H1 (cell line): ENCODE data around the gene EIPR1. TPM values are rescaled to one million over a fixed set of nuclear protein-coding genes. Genes with fewer than 3 reads are reported as not detected.

Source experiments
- CTCF ChIA-PET: fragments of 300-600 bp; sonication (Branson Sonifier 250); formaldehyde crosslinking; loops from one replicate; lab custom pipeline; 2021; ENCODE audit not compliant: partially characterized antibody; lab: Charles Lee
- POLR2A ChIA-PET: fragments of 300-600 bp; sonication (Branson Sonifier 250); formaldehyde crosslinking; loops from one replicate; lab custom pipeline; 2021; ENCODE audit warnings: inconsistent platforms; ENCODE audit not compliant: partially characterized antibody; lab: Charles Lee
- DNase-seq, 2 experiments: peaks; one replicate each; pipeline versions ENCODE4 v3.0.0 to v3.0.0-alpha.2; 2010 to 2022; ENCODE audit warnings: low spot score in 2 of 2, low read depth in 1 of 2, mixed read lengths in 1 of 2
- FAIRE-seq: peaks from 2 replicates; lab custom pipeline; 2011; peaks lifted over from hg19 to GRCh38; lab: Jason Lieb, UNC
- H2AFZ ChIP-seq: 2 replicates; pipeline ENCODE4 v1.8.1; 2012; ENCODE audit warnings: low read length, inconsistent platforms
- H2AK5ac ChIP-seq: 2 replicates; pipeline ENCODE4 v1.6.1; 2013; ENCODE audit warnings: low read depth, low read length
- H2BK120ac ChIP-seq: replicated peaks from 2 replicates; pipeline ENCODE3; 2013; ENCODE audit warnings: low read depth, low read length, inconsistent platforms
- H2BK12ac ChIP-seq: 2 replicates; pipeline ENCODE4 v1.6.1; 2013; ENCODE audit warnings: low read depth, low read length
- H2BK15ac ChIP-seq: 2 replicates; pipeline ENCODE4 v1.6.1; 2013; ENCODE audit warnings: low read length
- H2BK20ac ChIP-seq: 2 replicates; pipeline ENCODE4 v1.6.1; 2013; ENCODE audit warnings: low read length
- H2BK5ac ChIP-seq: 2 replicates; pipeline ENCODE4 v1.6.1; 2013; ENCODE audit warnings: low read depth, low read length
- H3K14ac ChIP-seq: 2 replicates; pipeline ENCODE4 v1.6.1; 2013; ENCODE audit warnings: inconsistent platforms; ENCODE audit not compliant: insufficient read length
- H3K18ac ChIP-seq: 2 replicates; pipeline ENCODE4 v1.6.1; 2013; ENCODE audit warnings: low read length; ENCODE audit errors: extremely low read depth
- H3K23ac ChIP-seq: 2 replicates; pipeline ENCODE4 v1.6.1; 2013; ENCODE audit warnings: inconsistent platforms; ENCODE audit not compliant: insufficient read length
- H3K23me2 ChIP-seq: 2 replicates; pipeline ENCODE4 v1.6.1; 2013; ENCODE audit warnings: low read depth, low read length
- H3K27ac ChIP-seq: 2 replicates; pipeline ENCODE4 v1.6.1; 2011; ENCODE audit warnings: low read depth, low read length, inconsistent platforms
- H3K27me3 ChIP-seq, 4 experiments: replicated peaks in 1 of 4; 1 replicate in 1 of 4; 2 replicates in 3 of 4; pipeline versions ENCODE4 v1.6.1 to v1.8.1; 2011 to 2013; ENCODE audit warnings: low read length in 3 of 4, mild to moderate bottlenecking in 3 of 4, inconsistent platforms in 2 of 4, mixed read lengths in 2 of 4, moderate library complexity in 1 of 4; ENCODE audit not compliant: control insufficient read depth in 3 of 4, insufficient read depth in 3 of 4; ENCODE audit errors: extremely low read depth in 1 of 4
- H3K36me3 ChIP-seq, 4 experiments: 2 replicates each; pipeline versions ENCODE4 v1.6.1 to v1.8.1; 2011 to 2013; ENCODE audit warnings: mild to moderate bottlenecking in 4 of 4, low read length in 3 of 4, moderate library complexity in 2 of 4, control low read depth in 1 of 4, inconsistent platforms in 1 of 4; ENCODE audit not compliant: insufficient read depth in 4 of 4, control insufficient read depth in 2 of 4
- H3K4ac ChIP-seq: replicated peaks from 2 replicates; pipeline ENCODE3; 2013; ENCODE audit warnings: low read length, low read depth, mixed read lengths, inconsistent platforms; ENCODE audit not compliant: insufficient read length
- H3K4me1 ChIP-seq, 4 experiments: replicated peaks in 1 of 4; 1 replicate in 1 of 4; 2 replicates in 3 of 4; pipeline versions ENCODE4 v1.6.1 to v1.8.1; 2011 to 2013; ENCODE audit warnings: low read length in 3 of 4, inconsistent platforms in 2 of 4, mixed read lengths in 1 of 4; ENCODE audit not compliant: insufficient read depth in 4 of 4, control insufficient read depth in 3 of 4
- H3K4me2 ChIP-seq, 2 experiments: 2 replicates each; pipeline versions ENCODE4 v1.6.1 to v1.8.1; 2011 to 2013; ENCODE audit warnings: low read depth in 2 of 2, low read length in 2 of 2, control low read depth in 1 of 2, inconsistent platforms in 1 of 2, mild to moderate bottlenecking in 1 of 2; ENCODE audit not compliant: insufficient read depth in 1 of 2
- H3K4me3 ChIP-seq, 4 experiments: fragments of 200-600, 300-600 bp in 1 of 4; sonication (generic), shearing (Covaris generic), sonication (Bioruptor Twin) in 1 of 4; 2 replicates each; pipeline versions ENCODE4 v1.5.1 to v1.8.1; 2011 to 2016; ENCODE audit warnings: low read length in 4 of 4, low read depth in 3 of 4, control low read depth in 2 of 4, inconsistent platforms in 2 of 4, mild to moderate bottlenecking in 2 of 4, mixed read lengths in 1 of 4, moderate library complexity in 1 of 4; ENCODE audit not compliant: insufficient read depth in 2 of 4; ENCODE audit errors: extremely low read depth in 1 of 4
- H3K56ac ChIP-seq: replicated peaks from 2 replicates; pipeline ENCODE3; 2013; ENCODE audit warnings: low read depth, mild to moderate bottlenecking, mixed read lengths, low read length, inconsistent platforms; ENCODE audit not compliant: insufficient read length
- H3K79me1 ChIP-seq: 2 replicates; pipeline ENCODE4 v1.6.1; 2013; ENCODE audit warnings: low read depth, low read length, control low read depth
- H3K79me2 ChIP-seq, 2 experiments: 2 replicates each; pipeline versions ENCODE4 v1.6.1 to v1.8.1; 2012 to 2013; ENCODE audit warnings: low read length in 2 of 2, mild to moderate bottlenecking in 2 of 2, inconsistent platforms in 1 of 2; ENCODE audit not compliant: insufficient read depth in 2 of 2, control insufficient read depth in 1 of 2
- H3K9ac ChIP-seq, 4 experiments: replicated peaks in 1 of 4; 1 replicate in 1 of 4; 2 replicates in 3 of 4; pipeline versions ENCODE4 v1.6.1 to v1.8.1; 2011 to 2013; ENCODE audit warnings: low read depth in 3 of 4, low read length in 3 of 4, control low read depth in 2 of 4, mild to moderate bottlenecking in 2 of 4, moderate library complexity in 2 of 4, inconsistent platforms in 1 of 4; ENCODE audit errors: extremely low read depth in 1 of 4
- H3K9me3 ChIP-seq, 2 experiments: 2 replicates each; pipeline versions ENCODE4 v1.6.1 to v1.8.1; 2012 to 2013; ENCODE audit warnings: mild to moderate bottlenecking in 2 of 2, moderate library complexity in 2 of 2, control low read depth in 1 of 2, inconsistent platforms in 1 of 2, low read depth in 1 of 2, low read length in 1 of 2, mixed read lengths in 1 of 2; ENCODE audit not compliant: insufficient read depth in 2 of 2
- H4K20me1 ChIP-seq, 2 experiments: replicated peaks in 1 of 2; 2 replicates each; pipeline versions ENCODE3 to v1.8.1; 2011 to 2013; ENCODE audit warnings: inconsistent platforms in 2 of 2, low read length in 2 of 2, mild to moderate bottlenecking in 1 of 2; ENCODE audit not compliant: insufficient read depth in 2 of 2, control insufficient read depth in 1 of 2
- H4K5ac ChIP-seq: 2 replicates; pipeline ENCODE4 v1.6.1; 2013; ENCODE audit warnings: low read length, low read depth, mixed read lengths, inconsistent platforms; ENCODE audit not compliant: insufficient read length
- H4K8ac ChIP-seq: 2 replicates; pipeline ENCODE4 v1.8.0; 2013; ENCODE audit warnings: mild to moderate bottlenecking, moderate library complexity, low read length, inconsistent platforms; ENCODE audit not compliant: insufficient read depth; ENCODE audit errors: extremely low read depth
- H4K91ac ChIP-seq: replicated peaks from 2 replicates; pipeline ENCODE3; 2013; ENCODE audit warnings: low read length, mixed read lengths, inconsistent platforms; ENCODE audit not compliant: insufficient read length
- CBX5 ChIP-seq: fragments of 300-800, 300-1000 bp; sonication (generic); IDR thresholded peaks from 2 replicates; pipeline ENCODE4 v1.7.1; 2016; ENCODE audit warnings: antibody characterized with exemption, low read length, low read depth
- MAFK ChIP-seq: IDR thresholded peaks from 2 replicates; pipeline ENCODE4 v1.6.1; 2012; ENCODE audit warnings: low read depth, mild to moderate bottlenecking, improper control_type of control experiment, low read length
- TBP ChIP-seq: IDR thresholded peaks from 2 replicates; pipeline ENCODE4 v1.6.1; 2011; ENCODE audit warnings: low read depth, low read length, improper control_type of control experiment
- TEAD4 ChIP-seq: IDR thresholded peaks from 2 replicates; pipeline ENCODE4 v1.6.1; 2012; ENCODE audit warnings: low read depth, low read length, inconsistent platforms, mixed read lengths
- WGBS, 2 experiments: shearing (Covaris generic) in 1 of 2; methylation state at CpG; one replicate each; pipeline versions ENCODE4 v1.1.6 to v1.1.7; 2013 to 2015; ENCODE audit warnings: low lambda C conversion rate in 2 of 2, mixed read lengths in 2 of 2, inconsistent platforms in 1 of 2, low coverage in 1 of 2, missing lambda C conversion rate in 1 of 2; ENCODE audit not compliant: insufficient replicate concordance in 2 of 2, insufficient coverage in 1 of 2, insufficient read length in 1 of 2; ENCODE audit errors: extremely low coverage in 1 of 2, missing lambda C conversion rate in 1 of 2; 5-methylcytosine and 5-hydroxymethylcytosine counted together
- polyA plus RNA-seq, 7 experiments: library from polyadenylated mRNA; depleted of rRNA in 3 of 7; stranded (reverse) in 5 of 7; unstranded in 2 of 7; fragments of >200 nt in 5 of 7; fragments of 200-250 nt in 2 of 7; gene quantifications; 1 replicate in 5 of 7; 2 replicates in 1 of 7; 4 replicates in 1 of 7; pipeline versions ENCODE4 v1.2.1 to v1.2.3, GENCODE V29; 2011 to 2013; ENCODE audit warnings: missing spikeins in 2 of 7, mixed read lengths in 2 of 7
- total RNA-seq: library from RNA; stranded (reverse); fragmentation: NEBNext Ultra II Directional; extraction: Animal tissue kit (Norgen Biotek cat#: 25700); gene quantifications from 2 replicates; pipeline ENCODE4 v1.2.1, GENCODE V29; 2021

EIPR1 gene
- total and polyA plus RNA-seq, 2 of the 8 experiments (the other 6 are each of a cell fraction or from before 2014, with no cell fraction given), result 26.3 to 56.4 TPM

DNA sequence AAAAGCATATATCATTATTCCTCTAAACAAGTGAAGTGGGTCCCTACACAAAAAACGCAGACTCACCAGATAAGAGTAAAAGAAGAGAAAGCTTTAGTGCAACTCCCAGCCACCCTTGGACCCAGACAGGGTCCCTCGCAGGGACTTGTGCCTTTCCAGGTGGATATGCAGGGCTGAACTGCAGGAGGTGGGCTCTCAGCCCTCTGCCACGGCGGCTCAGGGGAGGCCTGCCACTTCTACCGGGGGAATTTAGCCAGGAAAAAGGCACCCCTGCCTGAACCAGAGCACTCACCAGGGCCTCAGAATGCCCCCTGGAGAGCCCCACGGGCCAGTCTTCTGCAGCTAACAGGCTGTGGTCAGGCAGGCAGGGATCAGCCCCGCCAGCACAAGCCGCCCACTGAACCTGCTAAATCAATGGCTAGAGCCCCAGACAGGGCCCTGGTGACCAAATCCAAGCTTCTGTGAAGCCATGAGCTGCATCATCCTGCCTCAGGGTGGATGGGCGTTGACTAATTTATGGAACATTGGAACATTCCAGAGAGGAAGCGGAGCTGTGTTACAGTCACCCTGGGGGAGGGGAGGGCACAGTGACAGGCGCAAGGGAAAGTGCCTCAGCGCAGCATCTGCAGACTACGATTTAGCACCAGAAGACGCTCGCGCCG lies 209.3 kb downstream of the EIPR1 start:
- no peaks in the 10 kb centered on the region for H3K23me2 ChIP-seq
- H3K56ac ChIP-seq, result no peak overlapping the region
- H2BK15ac ChIP-seq, result no peak overlapping the region
- FAIRE-seq (no peak), DNase-seq (no peak)
- no peak overlapping the region for H3K23ac ChIP-seq
- H3K79me2 ChIP-seq, result no peaks in the 10 kb centered on the region
- H3K4me1 ChIP-seq, result peaks cover 0 to 10% (median 7%) of the 10 kb centered on the region in 4 experiments; a peak in 4 of 7 replicates
- peak overlapping the region in 1 of 2 experiments; percentile 30; a peak in 1 of 4 replicates for H3K4me2 ChIP-seq
- H3K9ac ChIP-seq, result no peak overlapping the region
- H3K79me1 ChIP-seq, result no peaks in the 10 kb centered on the region
- no peak overlapping the region for H2AFZ ChIP-seq
- no peak overlapping the region for H2AK5ac ChIP-seq
- H3K18ac ChIP-seq, result peak overlapping the region; percentile 85; the same call in 1 of the 2 replicates
- no peak overlapping the region for H4K8ac ChIP-seq
- H2BK12ac ChIP-seq, result no peak overlapping the region
- ChIA-PET POLR2A (interaction anchor here (1.2 to 1.7 kb wide), 3 partner anchors 9 to 50 kb away, joined by 3 to 4 read pairs (median 4); no protein-coding TSS in a partner anchor), CTCF (interaction anchor here (0.6 to 4.7 kb wide), 4 partner anchors 10 to 257 kb away, joined by 3 to 32 read pairs (median 4); no protein-coding TSS in a partner anchor)
- WGBS, 2 experiments, result 67% methylated on average over 16 of the region's 17 CpGs; no CpG with 5 or more reads in 1 of the 2 experiments
- H2BK120ac ChIP-seq, result no peak overlapping the region
- no peak overlapping the region for H3K14ac ChIP-seq
- H3K4ac ChIP-seq, result no peak overlapping the region
- H2BK5ac ChIP-seq, result no peak overlapping the region
- H2BK20ac ChIP-seq, result no peak overlapping the region
- no peak overlapping the region; the same call in 1 of the 2 replicates for H3K27ac ChIP-seq
- H3K36me3 ChIP-seq, result no peaks in the 10 kb centered on the region
- H3K27me3 ChIP-seq, result no peaks in the 10 kb centered on the region
- H3K9me3 ChIP-seq, result peaks cover 1 to 5% of the 10 kb centered on the region in 2 experiments; a peak in 2 of 4 replicates
- H4K20me1 ChIP-seq, result no peaks in the 10 kb centered on the region
- no peak overlapping the region for H4K5ac ChIP-seq
- H3K4me3 ChIP-seq, result no peak overlapping the region
- TF ChIP-seq TBP, result no peak
- TF ChIP-seq MAFK, result no peak
- no peak for TF ChIP-seq CBX5
- peak; percentile 55; the same call in 1 of the 2 replicates for TF ChIP-seq TEAD4
- H4K91ac ChIP-seq, result no peak overlapping the region
